OCI-LY3 (cell line): ENCODE measurements around the gene SVEP1.

Source experiments
- EZH2phosphoT487 ChIP-seq: fragments of 200-600 bp; shearing (Covaris generic); IDR thresholded peaks from 2 replicates; pipeline ENCODE4 v1.6.1; 2018; ENCODE audit warnings: antibody characterized with exemption, mixed run types, low read depth
- TF ChIP-seq, protein P1 (sequence below): fragments of 200-600, 300-600 bp; sonication (generic); IDR thresholded peaks from 2 replicates; pipeline ENCODE4 v1.5.1; 2014; ENCODE audit warnings: antibody characterized with exemption, low read length, low read depth

DNA sequence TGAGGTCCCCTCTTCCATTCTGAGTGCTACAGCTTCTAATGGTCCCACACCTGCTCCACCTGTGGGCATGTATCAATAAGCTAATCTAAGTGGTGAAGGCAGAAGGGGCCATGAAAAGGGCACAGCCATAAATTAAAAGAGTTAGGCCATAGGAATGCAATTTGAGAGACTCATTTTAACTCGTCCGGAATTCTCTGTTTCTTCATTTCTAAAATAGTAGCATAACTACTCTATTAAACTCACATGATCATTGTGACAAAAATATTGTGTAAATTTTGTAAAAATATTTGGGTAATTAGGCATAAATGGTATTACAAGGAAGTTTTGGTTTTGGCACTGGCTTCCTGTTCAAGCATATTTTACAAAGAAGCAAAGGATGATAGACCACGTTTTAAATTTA is 138.7 kb downstream of the SVEP1 start:
- TF ChIP-seq, protein P1, sequence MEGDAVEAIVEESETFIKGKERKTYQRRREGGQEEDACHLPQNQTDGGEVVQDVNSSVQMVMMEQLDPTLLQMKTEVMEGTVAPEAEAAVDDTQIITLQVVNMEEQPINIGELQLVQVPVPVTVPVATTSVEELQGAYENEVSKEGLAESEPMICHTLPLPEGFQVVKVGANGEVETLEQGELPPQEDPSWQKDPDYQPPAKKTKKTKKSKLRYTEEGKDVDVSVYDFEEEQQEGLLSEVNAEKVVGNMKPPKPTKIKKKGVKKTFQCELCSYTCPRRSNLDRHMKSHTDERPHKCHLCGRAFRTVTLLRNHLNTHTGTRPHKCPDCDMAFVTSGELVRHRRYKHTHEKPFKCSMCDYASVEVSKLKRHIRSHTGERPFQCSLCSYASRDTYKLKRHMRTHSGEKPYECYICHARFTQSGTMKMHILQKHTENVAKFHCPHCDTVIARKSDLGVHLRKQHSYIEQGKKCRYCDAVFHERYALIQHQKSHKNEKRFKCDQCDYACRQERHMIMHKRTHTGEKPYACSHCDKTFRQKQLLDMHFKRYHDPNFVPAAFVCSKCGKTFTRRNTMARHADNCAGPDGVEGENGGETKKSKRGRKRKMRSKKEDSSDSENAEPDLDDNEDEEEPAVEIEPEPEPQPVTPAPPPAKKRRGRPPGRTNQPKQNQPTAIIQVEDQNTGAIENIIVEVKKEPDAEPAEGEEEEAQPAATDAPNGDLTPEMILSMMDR = no peak
- no peak for TF ChIP-seq EZH2phosphoT487
